ENCODE results near the gene BBS12.

DNA sequence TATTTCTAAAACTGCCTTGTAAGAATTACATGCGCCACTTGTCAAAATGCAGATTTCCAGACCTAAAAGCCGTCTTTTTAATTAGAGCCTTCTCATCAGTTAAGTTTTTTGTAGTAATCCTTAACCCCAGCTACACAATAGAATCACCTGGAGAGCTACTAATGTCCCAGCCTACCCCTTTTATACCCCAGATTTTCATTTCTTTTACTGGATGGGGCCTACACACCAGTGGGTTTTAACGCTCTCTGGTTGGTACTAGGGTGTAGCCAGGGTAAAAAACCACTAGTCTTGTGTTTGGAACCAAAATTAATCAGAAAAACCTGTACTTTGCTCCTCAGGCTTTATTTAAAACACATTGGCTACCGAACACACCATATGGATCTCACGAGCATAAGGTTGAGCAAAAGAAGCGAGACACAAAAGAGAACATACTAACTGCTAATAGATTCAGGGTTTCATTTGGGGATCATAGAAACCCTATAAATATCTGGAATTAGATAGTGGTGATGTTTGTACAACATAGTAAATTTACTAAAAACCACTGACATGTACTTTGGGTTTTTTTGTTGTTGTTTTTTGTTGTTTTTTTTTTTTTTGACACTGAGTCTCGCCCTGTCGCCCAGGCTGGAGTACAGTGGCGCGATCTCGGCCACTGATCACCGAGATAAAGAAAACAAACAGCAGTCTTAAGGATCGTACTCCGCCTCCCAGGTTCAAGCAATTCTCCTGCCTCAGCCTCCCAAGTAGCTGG, 30.6 kb downstream of the BBS12 start:
- no peak for TF ChIP-seq POLR2AphosphoS5 (IDR thresholded peaks at IDR 0.05; ENCODE audit: low read depth, low read length)
- TF ChIP-seq TAF1 (IDR thresholded peaks at IDR 0.05; ENCODE audit: low read depth, low read length) = no peak

Measured in GM12891 (cell line).